Neural cell (in vitro differentiated cells): Measurements from ENCODE around the gene ZSCAN16. TPM values are rescaled to one million over a fixed set of nuclear protein-coding genes. Genes with fewer than 3 reads are reported as not detected.

Source experiments
- H2AFZ ChIP-seq: fragments of 200-600, 300-800 bp; sonication (generic), shearing (Covaris generic); 2 replicates; pipeline ENCODE4 v1.6.0; 2014; ENCODE audit warnings: low read depth, mild to moderate bottlenecking, antibody characterized with exemption, low read length, moderate library complexity
- H3F3A ChIP-seq: fragments of 200-600 bp; shearing (Covaris generic); 2 replicates; pipeline ENCODE4 v1.6.1; 2016; ENCODE audit warnings: mild to moderate bottlenecking, moderate library complexity, mixed read lengths, antibody characterized with exemption, low read length; ENCODE audit not compliant: insufficient read depth, poor library complexity, severe bottlenecking
- H3K27ac ChIP-seq: fragments of 200-600, 300-800 bp; sonication (generic), shearing (Covaris generic); 2 replicates; pipeline ENCODE4 v1.5.1; 2014; ENCODE audit warnings: mild to moderate bottlenecking, low read length, moderate library complexity
- H3K27me3 ChIP-seq: fragments of 300-800, 200-600 bp; sonication (generic), shearing (Covaris generic); 2 replicates; pipeline ENCODE4 v1.6.0; 2014; ENCODE audit warnings: mild to moderate bottlenecking, low read depth, low read length, moderate library complexity; ENCODE audit not compliant: insufficient read depth
- H3K36me3 ChIP-seq: fragments of 300-800, 200-600 bp; sonication (generic), shearing (Covaris generic); 2 replicates; pipeline ENCODE4 v1.5.1; 2014; ENCODE audit warnings: mild to moderate bottlenecking, antibody characterized with exemption, low read length, moderate library complexity; ENCODE audit not compliant: insufficient read depth
- H3K4me2 ChIP-seq: fragments of 300-800, 200-600 bp; sonication (generic), shearing (Covaris generic); 2 replicates; pipeline ENCODE4 v1.6.0; 2014; ENCODE audit warnings: mild to moderate bottlenecking, low read length
- H3K4me3 ChIP-seq: fragments of 300-800, 200-600 bp; sonication (generic), shearing (Covaris generic); 2 replicates; pipeline ENCODE4 v1.5.1; 2014; ENCODE audit warnings: mild to moderate bottlenecking, low read length, moderate library complexity
- H3K79me2 ChIP-seq: fragments of 200-600 bp; shearing (Covaris generic); replicated peaks from 2 replicates; pipeline ENCODE4 v1.6.0; 2014; ENCODE audit warnings: mild to moderate bottlenecking, low read length, moderate library complexity; ENCODE audit not compliant: insufficient read depth
- H3K9ac ChIP-seq: fragments of 300-800, 200-600 bp; sonication (generic), shearing (Covaris generic); 2 replicates; pipeline ENCODE4 v1.6.1; 2016; ENCODE audit warnings: mild to moderate bottlenecking, low read length, mixed read lengths
- H3K9me2 ChIP-seq: fragments of 200-600 bp; shearing (Covaris generic); 2 replicates; pipeline ENCODE4 v1.6.1; 2016; ENCODE audit warnings: mild to moderate bottlenecking, low read length, mixed read lengths; ENCODE audit not compliant: insufficient read depth
- H3K9me3 ChIP-seq: fragments of 200-600, 300-800 bp; sonication (generic), shearing (Covaris generic); 2 replicates; pipeline ENCODE4 v1.6.1; 2016; ENCODE audit warnings: mild to moderate bottlenecking, mixed run types, low read length, moderate library complexity, mixed read lengths
- H4K20me1 ChIP-seq: fragments of 200-600 bp; shearing (Covaris generic); 2 replicates; pipeline ENCODE4 v1.6.1; 2016; ENCODE audit warnings: mild to moderate bottlenecking, mixed run types; ENCODE audit not compliant: insufficient read depth
- EP300 ChIP-seq: fragments of 450-650 bp; conservative IDR thresholded peaks from 2 replicates; pipeline ENCODE4 v1.6.1; 2014; ENCODE audit warnings: antibody characterized with exemption, mild to moderate bottlenecking, moderate library complexity; ENCODE audit not compliant: poor library complexity, severe bottlenecking
- EZH2 ChIP-seq: fragments of 200-600, 300-800 bp; shearing (Covaris generic), sonication (generic); IDR thresholded peaks from 2 replicates; pipeline ENCODE4 v1.6.1; 2014; ENCODE audit warnings: antibody characterized with exemption, low read length, borderline replicate concordance, mild to moderate bottlenecking; ENCODE audit not compliant: insufficient read depth, poor library complexity, severe bottlenecking
- MXI1 ChIP-seq: fragments of 450-650 bp; conservative IDR thresholded peaks from 2 replicates; pipeline ENCODE4 v1.6.1; 2014; ENCODE audit warnings: antibody characterized with exemption, mild to moderate bottlenecking; ENCODE audit not compliant: poor library complexity, severe bottlenecking
- POLR2AphosphoS5 ChIP-seq: IDR thresholded peaks from 2 replicates; pipeline ENCODE4 v1.6.1; 2012
- RAD21 ChIP-seq: fragments of 450-650 bp; conservative IDR thresholded peaks from 2 replicates; pipeline ENCODE4 v1.6.1; 2014; ENCODE audit warnings: antibody characterized with exemption, mild to moderate bottlenecking, moderate library complexity
- REST ChIP-seq: IDR thresholded peaks from 2 replicates; pipeline ENCODE4 v1.6.1; 2012; ENCODE audit warnings: borderline replicate concordance
- SMC3 ChIP-seq: fragments of 450-650 bp; conservative IDR thresholded peaks from 2 replicates; pipeline ENCODE4 v1.6.1; 2014; ENCODE audit warnings: antibody characterized with exemption, mild to moderate bottlenecking, moderate library complexity; ENCODE audit not compliant: poor library complexity
- TAF1 ChIP-seq: IDR thresholded peaks from 2 replicates; pipeline ENCODE4 v1.6.1; 2012; ENCODE audit warnings: low read depth
- polyA plus RNA-seq: library from polyadenylated mRNA; depleted of rRNA; stranded (reverse); fragments of >200 nt; gene quantifications from 2 replicates; pipeline ENCODE4 v1.2.3, GENCODE V29; 2014
- TF ChIP-seq, protein P1 (sequence below): fragments of 450-650 bp; IDR thresholded peaks from 2 replicates; pipeline ENCODE4 v1.5.1; 2014; ENCODE audit warnings: antibody characterized with exemption, mild to moderate bottlenecking, moderate library complexity; ENCODE audit not compliant: poor library complexity, severe bottlenecking

Gene ZSCAN16
- polyA plus RNA-seq, 1 donor from 2014 or later = 31.9 TPM

DNA sequence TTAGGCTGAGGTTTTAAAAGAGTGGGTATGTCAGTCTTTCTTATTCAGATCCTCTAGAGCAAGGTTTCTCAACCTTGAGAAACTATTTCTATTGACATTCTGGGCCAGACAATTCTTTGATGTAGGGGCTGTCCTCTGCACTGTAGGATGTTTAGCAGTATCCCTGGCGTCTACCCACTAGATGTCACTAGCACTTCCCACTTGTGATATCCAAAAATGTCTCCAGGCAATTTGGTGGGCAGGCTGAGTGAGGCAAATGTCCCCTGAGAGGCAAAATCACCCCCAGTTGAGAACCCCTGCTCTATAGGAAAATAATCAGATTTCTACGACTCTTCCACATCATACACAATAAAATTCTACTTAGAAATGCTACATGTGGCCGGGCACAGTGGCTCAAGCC, 9.6 kb downstream of the ZSCAN16 start:
- peak; percentile 59 for TF ChIP-seq RAD21
- TF ChIP-seq, protein P1, sequence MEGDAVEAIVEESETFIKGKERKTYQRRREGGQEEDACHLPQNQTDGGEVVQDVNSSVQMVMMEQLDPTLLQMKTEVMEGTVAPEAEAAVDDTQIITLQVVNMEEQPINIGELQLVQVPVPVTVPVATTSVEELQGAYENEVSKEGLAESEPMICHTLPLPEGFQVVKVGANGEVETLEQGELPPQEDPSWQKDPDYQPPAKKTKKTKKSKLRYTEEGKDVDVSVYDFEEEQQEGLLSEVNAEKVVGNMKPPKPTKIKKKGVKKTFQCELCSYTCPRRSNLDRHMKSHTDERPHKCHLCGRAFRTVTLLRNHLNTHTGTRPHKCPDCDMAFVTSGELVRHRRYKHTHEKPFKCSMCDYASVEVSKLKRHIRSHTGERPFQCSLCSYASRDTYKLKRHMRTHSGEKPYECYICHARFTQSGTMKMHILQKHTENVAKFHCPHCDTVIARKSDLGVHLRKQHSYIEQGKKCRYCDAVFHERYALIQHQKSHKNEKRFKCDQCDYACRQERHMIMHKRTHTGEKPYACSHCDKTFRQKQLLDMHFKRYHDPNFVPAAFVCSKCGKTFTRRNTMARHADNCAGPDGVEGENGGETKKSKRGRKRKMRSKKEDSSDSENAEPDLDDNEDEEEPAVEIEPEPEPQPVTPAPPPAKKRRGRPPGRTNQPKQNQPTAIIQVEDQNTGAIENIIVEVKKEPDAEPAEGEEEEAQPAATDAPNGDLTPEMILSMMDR = peak; percentile 61
- no peak for TF ChIP-seq EZH2
- peak; percentile 58 for TF ChIP-seq SMC3
- peak overlapping the region; percentile 37 for H3K4me3 ChIP-seq

GRCh38 chr6:28134716-28135115, 10.3 kb downstream of the ZSCAN16 start:
- H3K9me3 ChIP-seq = no peaks in the 10 kb centered on the region
- H3K9me2 ChIP-seq = no peaks in the 10 kb centered on the region
- TF ChIP-seq POLR2AphosphoS5 (no peak), SMC3 (no peak)
- TF ChIP-seq, protein P1 = no peak
- H4K20me1 ChIP-seq = no peaks in the 10 kb centered on the region
- peaks cover 66% of the 10 kb centered on the region for H3K79me2 ChIP-seq
- H3K27ac ChIP-seq = no peak overlapping the region
- no peaks in the 10 kb centered on the region for H3K27me3 ChIP-seq
- H3K4me2 ChIP-seq = no peak overlapping the region
- peaks cover 7% of the 10 kb centered on the region for H3K36me3 ChIP-seq
- no peak overlapping the region for H3K9ac ChIP-seq
- H3F3A ChIP-seq = no peaks in the 10 kb centered on the region
- H2AFZ ChIP-seq = no peak overlapping the region
- H3K4me3 ChIP-seq = no peak overlapping the region

More for the DNA sequence above, 9.6 kb downstream of the ZSCAN16 start:
- peak overlapping the region; percentile 39 for H3K4me2 ChIP-seq
- H3K27me3 ChIP-seq = no peaks in the 10 kb centered on the region
- no peaks in the 10 kb centered on the region for H3F3A ChIP-seq
- peaks cover 8% of the 10 kb centered on the region for H3K36me3 ChIP-seq
- H3K79me2 ChIP-seq = peaks cover 71% of the 10 kb centered on the region
- no peaks in the 10 kb centered on the region for H3K9me2 ChIP-seq
- no peak overlapping the region for H2AFZ ChIP-seq
- H4K20me1 ChIP-seq = no peaks in the 10 kb centered on the region
- no peak overlapping the region for H3K27ac ChIP-seq
- H3K9ac ChIP-seq = peak overlapping the region; percentile 6
- no peaks in the 10 kb centered on the region for H3K9me3 ChIP-seq

- H3K9me3 ChIP-seq = no peaks in the 10 kb centered on the region
- H3K79me2 ChIP-seq = peaks cover 66% of the 10 kb centered on the region
- H3K4me2 ChIP-seq = peak overlapping the region; percentile 93
- H3K4me3 ChIP-seq = peak overlapping the region; percentile 77
- H3F3A ChIP-seq = no peaks in the 10 kb centered on the region
- H3K9ac ChIP-seq = peak overlapping the region; percentile 97
- H3K9me2 ChIP-seq = no peaks in the 10 kb centered on the region
- H4K20me1 ChIP-seq = no peaks in the 10 kb centered on the region
- TF ChIP-seq, protein P1 = no peak
- TF ChIP-seq MXI1 (no peak), POLR2AphosphoS5 (no peak), EP300 (no peak), SMC3 (no peak), RAD21 (no peak), REST (no peak), TAF1 (no peak), EZH2 (no peak)
- peak overlapping the region; percentile 93 for H3K27ac ChIP-seq
- H2AFZ ChIP-seq = no peak overlapping the region
- H3K27me3 ChIP-seq = no peaks in the 10 kb centered on the region
- peaks cover under 1% of the 10 kb centered on the region for H3K36me3 ChIP-seq
Measured at GRCh38 chr6:28135393-28135792, 11.0 kb downstream of the ZSCAN16 start.
